HepG2 (cell line): ENCODE results near the gene ARHGEF10L. TPM values are rescaled to one million over a fixed set of nuclear protein-coding genes. Genes with fewer than 3 reads are reported as not detected.
A peak's percentile ranks its signal among the peaks of the same experiment; 100 is the strongest.

Source experiments
- ATF6 ChIP-seq: sonication (generic); formaldehyde crosslinking; conservative IDR thresholded peaks from 2 replicates; pipeline ENCODE4 v1.4.0; 2020; ENCODE audit warnings: missing genetic modification reagents
- EP300 ChIP-seq, 3 experiments: sonication (generic) in 1 of 3; formaldehyde crosslinking in 1 of 3; IDR thresholded peaks; 2 replicates each; pipeline versions ENCODE4 v1.5.1 to v1.6.1; 2011 to 2020; ENCODE audit warnings: low read depth in 2 of 3, low read length in 2 of 3, borderline replicate concordance in 1 of 3, improper control_type of control experiment in 1 of 3, mild to moderate bottlenecking in 1 of 3, missing genetic modification reagents in 1 of 3, moderate library complexity in 1 of 3
- HOXA9 ChIP-seq: sonication (generic); formaldehyde crosslinking; IDR thresholded peaks from 2 replicates; pipeline ENCODE4 v1.8.1; 2022; ENCODE audit warnings: missing genetic modification reagents, mild to moderate bottlenecking, moderate library complexity, borderline replicate concordance
- KLF13 ChIP-seq: sonication (generic); formaldehyde crosslinking; IDR thresholded peaks from 2 replicates; pipeline ENCODE4 v1.4.0; 2020; ENCODE audit warnings: mild to moderate bottlenecking, missing genetic modification reagents
- MEIS2 ChIP-seq: sonication (generic); formaldehyde crosslinking; IDR thresholded peaks from 2 replicates; pipeline ENCODE4 v1.9.0; 2021; ENCODE audit warnings: mild to moderate bottlenecking, missing genetic modification reagents
- NPAS2 ChIP-seq: sonication (generic); formaldehyde crosslinking; IDR thresholded peaks from 2 replicates; pipeline ENCODE4 v1.8.0; 2022; ENCODE audit warnings: mild to moderate bottlenecking, missing genetic modification reagents, borderline replicate concordance
- POLR2G ChIP-seq: fragments of 200-400 bp; formaldehyde crosslinking; IDR thresholded peaks from 2 replicates; pipeline ENCODE4 v1.6.1; 2018; ENCODE audit warnings: mild to moderate bottlenecking, low read depth, low read length, moderate library complexity
- RBM39 ChIP-seq: fragments of 200-400 bp; formaldehyde crosslinking; IDR thresholded peaks from one replicate; pipeline ENCODE4 v1.6.1; 2018; ENCODE audit warnings: antibody characterized with exemption, mild to moderate bottlenecking, low read depth, low read length; ENCODE audit not compliant: poor library complexity, severe bottlenecking
- TCF12 ChIP-seq, 2 experiments: fragments of 450-650 bp in 1 of 2; sonication (generic) in 1 of 2; formaldehyde crosslinking in 1 of 2; IDR thresholded peaks; 2 replicates each; pipeline versions ENCODE4 v1.6.1 to v1.8.0; 2017 to 2022; ENCODE audit warnings: antibody characterized with exemption in 1 of 2, mild to moderate bottlenecking in 1 of 2, missing genetic modification reagents in 1 of 2, moderate library complexity in 1 of 2
- TGIF2 ChIP-seq: IDR thresholded peaks from 2 replicates; pipeline ENCODE4 v1.6.1; 2016; ENCODE audit warnings: control low read depth, missing compliant biosample characterization
- ZNF274 ChIP-seq: sonication (generic); formaldehyde crosslinking; IDR thresholded peaks from 2 replicates; pipeline ENCODE4 v1.5.1; 2020; ENCODE audit warnings: mild to moderate bottlenecking, missing genetic modification reagents
- ZNF296 ChIP-seq: sonication (generic); formaldehyde crosslinking; conservative IDR thresholded peaks from 2 replicates; pipeline ENCODE4 v1.5.0; 2020; ENCODE audit warnings: mild to moderate bottlenecking, missing genetic modification reagents
- ZNF354B ChIP-seq: sonication (generic); formaldehyde crosslinking; IDR thresholded peaks from 2 replicates; pipeline ENCODE4 v1.8.0; 2022; ENCODE audit warnings: mild to moderate bottlenecking, missing genetic modification reagents
- ZNF550 ChIP-seq: sonication (generic); formaldehyde crosslinking; IDR thresholded peaks from 2 replicates; pipeline ENCODE4 v1.4.0; 2020; ENCODE audit warnings: mild to moderate bottlenecking, missing genetic modification reagents, borderline replicate concordance
- ZNF605 ChIP-seq: sonication (generic); formaldehyde crosslinking; IDR thresholded peaks from 2 replicates; pipeline ENCODE4 v1.8.0; 2022; ENCODE audit warnings: mild to moderate bottlenecking, missing genetic modification reagents
- ZNF710 ChIP-seq: sonication (generic); formaldehyde crosslinking; IDR thresholded peaks from 2 replicates; pipeline ENCODE4 v1.5.0; 2020; ENCODE audit warnings: mild to moderate bottlenecking, missing genetic modification reagents, borderline replicate concordance
- ZNF780A ChIP-seq: sonication (generic); formaldehyde crosslinking; IDR thresholded peaks from 2 replicates; pipeline ENCODE4 v1.8.0; 2022; ENCODE audit warnings: mild to moderate bottlenecking, missing genetic modification reagents, moderate library complexity
- ZNF788 ChIP-seq: sonication (generic); formaldehyde crosslinking; IDR thresholded peaks from 2 replicates; pipeline ENCODE4 v1.5.0; 2020; ENCODE audit warnings: mild to moderate bottlenecking, missing genetic modification reagents, borderline replicate concordance
- ZSCAN20 ChIP-seq: sonication (generic); formaldehyde crosslinking; IDR thresholded peaks from 2 replicates; pipeline ENCODE4 v1.4.0; 2020; ENCODE audit warnings: missing genetic modification reagents, mild to moderate bottlenecking, borderline replicate concordance
- ZSCAN9 ChIP-seq: IDR thresholded peaks from 2 replicates; pipeline ENCODE4 v1.6.1; 2016; ENCODE audit warnings: borderline replicate concordance
- polyA plus RNA-seq, 8 experiments: library from polyadenylated mRNA; depleted of rRNA in 3 of 8; stranded (reverse) in 7 of 8; unstranded in 1 of 8; fragments of >200 nt; fragmentation: Illumina TruSeq in 4 of 8; extraction: Trizol in 4 of 8; gene quantifications; 2 replicates each; pipeline versions ENCODE4 v1.2.1 to v1.2.3, GENCODE V29; 2011 to 2016; ENCODE audit warnings: low read depth in 4 of 8, missing spikeins in 1 of 8, mixed read lengths in 1 of 8; ENCODE audit not compliant: insufficient read depth in 1 of 8
- total RNA-seq, 5 experiments: library from RNA; depleted of rRNA; stranded (reverse); fragments of >200 nt; fragmentation: Illumina TruSeq; extraction: Trizol; gene quantifications; 2 replicates each; pipeline ENCODE4 v1.2.3, GENCODE V29; 2016; ENCODE audit warnings: low read depth in 1 of 5
- TF ChIP-seq, protein P1 (sequence below): sonication (generic); formaldehyde crosslinking; IDR thresholded peaks from 2 replicates; pipeline ENCODE4 v1.5.1; 2020; ENCODE audit warnings: missing genetic modification reagents, mild to moderate bottlenecking, borderline replicate concordance
- TF ChIP-seq, protein P2 (sequence below): IDR thresholded peaks from 2 replicates; pipeline ENCODE4 v1.6.1; 2016; ENCODE audit warnings: missing compliant biosample characterization, missing genetic modification reagents, borderline replicate concordance

ARHGEF10L gene
- total and polyA plus RNA-seq, 2 of the 13 experiments (the other 11 are each of a cell fraction or from before 2014, with no cell fraction given): 46.5 to 78.3 TPM

- TF ChIP-seq EP300 (IDR thresholded peaks at IDR 0.05; ENCODE audit: low read depth in 2 of 2, low read length in 2 of 2): peak; percentile 68 to 93; a peak in 3 of 4 replicates
- TF ChIP-seq EP300 (CRISPR knock-in tag; IDR thresholded peaks at IDR 0.05; ENCODE audit: borderline replicate concordance): peak; percentile 81; the same call in 1 of the 2 replicates
- TF ChIP-seq, protein P1, sequence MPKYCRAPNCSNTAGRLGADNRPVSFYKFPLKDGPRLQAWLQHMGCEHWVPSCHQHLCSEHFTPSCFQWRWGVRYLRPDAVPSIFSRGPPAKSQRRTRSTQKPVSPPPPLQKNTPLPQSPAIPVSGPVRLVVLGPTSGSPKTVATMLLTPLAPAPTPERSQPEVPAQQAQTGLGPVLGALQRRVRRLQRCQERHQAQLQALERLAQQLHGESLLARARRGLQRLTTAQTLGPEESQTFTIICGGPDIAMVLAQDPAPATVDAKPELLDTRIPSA (CRISPR knock-in tag): peak; percentile 86; the same call in 1 of the 2 replicates
- peak; percentile 97 for TF ChIP-seq ZNF788 (CRISPR knock-in tag)
- no peak for TF ChIP-seq ZNF780A (CRISPR knock-in tag)
- TF ChIP-seq ZSCAN9 (CRISPR knock-in tag): peak; percentile 96
- peak; percentile 95 for TF ChIP-seq TGIF2
- peak; percentile 90 for TF ChIP-seq MEIS2
- TF ChIP-seq ZNF296 (CRISPR knock-in tag): 0 out of 2 replicates have a peak, but pooled peaks have one; percentile 72
- TF ChIP-seq NPAS2 (CRISPR knock-in tag): no peak
- no peak for TF ChIP-seq ATF6 (CRISPR knock-in tag)
- TF ChIP-seq KLF13: no peak
- TF ChIP-seq ZNF710: peak; percentile 78; the same call in 1 of the 2 replicates
- no peak for TF ChIP-seq TCF12 (IDR thresholded peaks at IDR 0.05)
- peak; percentile 97; the same call in 1 of the 2 replicates for TF ChIP-seq TCF12 (CRISPR knock-in tag; IDR thresholded peaks at IDR 0.05)
- no peak; the same call in 1 of the 2 replicates for TF ChIP-seq HOXA9
- TF ChIP-seq ZNF605 (CRISPR knock-in tag): peak; percentile 94
- peak; percentile 74; the same call in 1 of the 2 replicates for TF ChIP-seq ZNF274 (CRISPR knock-in tag)
- peak; percentile 34; the same call in 1 of the 2 replicates for TF ChIP-seq POLR2G
- TF ChIP-seq ZNF354B (CRISPR knock-in tag): no peak
- TF ChIP-seq RBM39: no peak
- TF ChIP-seq ZNF550: no peak
- TF ChIP-seq, protein P2, sequence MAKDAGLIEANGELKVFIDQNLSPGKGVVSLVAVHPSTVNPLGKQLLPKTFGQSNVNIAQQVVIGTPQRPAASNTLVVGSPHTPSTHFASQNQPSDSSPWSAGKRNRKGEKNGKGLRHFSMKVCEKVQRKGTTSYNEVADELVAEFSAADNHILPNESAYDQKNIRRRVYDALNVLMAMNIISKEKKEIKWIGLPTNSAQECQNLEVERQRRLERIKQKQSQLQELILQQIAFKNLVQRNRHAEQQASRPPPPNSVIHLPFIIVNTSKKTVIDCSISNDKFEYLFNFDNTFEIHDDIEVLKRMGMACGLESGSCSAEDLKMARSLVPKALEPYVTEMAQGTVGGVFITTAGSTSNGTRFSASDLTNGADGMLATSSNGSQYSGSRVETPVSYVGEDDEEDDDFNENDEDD (CRISPR knock-in tag): peak; percentile 96
- TF ChIP-seq ZSCAN20 (CRISPR knock-in tag): peak; percentile 89
Observed at GRCh38 chr1:17591814-17592430, 52.4 kb downstream of the ARHGEF10L start (continued).
